HFFc6 (cell line): ENCODE results near the gene FAM174B. TPM values are rescaled to one million over a fixed set of nuclear protein-coding genes. Genes with fewer than 3 reads are reported as not detected.
A peak's percentile ranks its signal among the peaks of the same experiment; 100 is the strongest.

Source experiments
- DNase-seq: peaks from one replicate; pipeline ENCODE4 v3.0.0-alpha.2; 2018
- H3K27ac Mint-ChIP-seq: 2 replicates; pipeline ENCODE4 v1.8.0; 2020; ENCODE audit warnings: mild to moderate bottlenecking, mixed read lengths
- H3K27me3 Mint-ChIP-seq: 2 replicates; pipeline ENCODE4 v1.8.0; 2021; ENCODE audit warnings: mild to moderate bottlenecking, moderate library complexity, mixed read lengths; ENCODE audit not compliant: insufficient read depth
- H3K36me3 Mint-ChIP-seq: 2 replicates; pipeline ENCODE4 v1.8.0; 2021; ENCODE audit warnings: low read depth, mixed read lengths
- H3K4me1 Mint-ChIP-seq: 2 replicates; pipeline ENCODE4 v1.8.0; 2020; ENCODE audit warnings: low read depth, mixed read lengths
- H3K4me3 Mint-ChIP-seq: 2 replicates; pipeline ENCODE4 v1.8.0; 2020; ENCODE audit warnings: mild to moderate bottlenecking, moderate library complexity, mixed read lengths
- H3K9me3 Mint-ChIP-seq: 2 replicates; pipeline ENCODE4 v1.8.0; 2020; ENCODE audit warnings: mild to moderate bottlenecking, mixed read lengths
- CTCF ChIP-seq: fragments of 200-600 bp; sonication (generic); IDR thresholded peaks from 2 replicates; pipeline ENCODE4 v1.5.0; 2021; ENCODE audit warnings: antibody characterized with exemption, mild to moderate bottlenecking
- total RNA-seq, 6 experiments: library from RNA; stranded (reverse); fragmentation: NEBNext Ultra II Directional; extraction: Animal tissue kit (Norgen Biotek cat#: 25700); gene quantifications; 2 replicates in 1 of 6; 3 replicates in 5 of 6; pipeline ENCODE4 v1.2.3, GENCODE V29; 2021

The FAM174B gene
- total RNA-seq, 6 experiments from 2014 or later: 1.2 to 7.0 (median 2.3) TPM

GRCh38 chr15:92603278-92603677 lies 52.3 kb downstream of the FAM174B start:
- no peak overlapping the region for H3K27ac Mint-ChIP-seq
- TF ChIP-seq CTCF: no peak
- H3K4me1 Mint-ChIP-seq: peaks cover 10% of the 10 kb centered on the region; the same call in 1 of the 2 replicates
- peaks cover 4% of the 10 kb centered on the region; the same call in 1 of the 2 replicates for H3K27me3 Mint-ChIP-seq
- H3K9me3 Mint-ChIP-seq: peaks cover 22% of the 10 kb centered on the region
- no peak for DNase-seq
- peaks cover 9% of the 10 kb centered on the region; the same call in 1 of the 2 replicates for H3K36me3 Mint-ChIP-seq
- H3K4me3 Mint-ChIP-seq: no peak overlapping the region

- Mint-ChIP-seq H3K27ac (no peak overlapping the region), H3K4me1 (peaks cover 10% of the 10 kb centered on the region; the same call in 1 of the 2 replicates), H3K9me3 (peaks cover 22% of the 10 kb centered on the region), H3K36me3 (peaks cover 9% of the 10 kb centered on the region; the same call in 1 of the 2 replicates), H3K4me3 (no peak overlapping the region), H3K27me3 (no peaks in the 10 kb centered on the region)
- no peak for TF ChIP-seq CTCF
- no peak for DNase-seq
Observed at GRCh38 chr15:92602267-92602593, 53.3 kb downstream of the FAM174B start.

- Mint-ChIP-seq H3K9me3 (peaks cover 25% of the 10 kb centered on the region), H3K36me3 (peaks cover 9% of the 10 kb centered on the region; the same call in 1 of the 2 replicates), H3K4me3 (no peak overlapping the region), H3K4me1 (peaks cover 10% of the 10 kb centered on the region; the same call in 1 of the 2 replicates), H3K27ac (no peak overlapping the region), H3K27me3 (no peaks in the 10 kb centered on the region)
- DNase-seq: no peak
- TF ChIP-seq CTCF: no peak
Observed at GRCh38 chr15:92601592-92602266, 53.8 kb downstream of the FAM174B start.

GRCh38 chr15:92600856-92601255 lies 54.7 kb downstream of the FAM174B start:
- peaks cover 19% of the 10 kb centered on the region for H3K9me3 Mint-ChIP-seq
- TF ChIP-seq CTCF: no peak
- no peak overlapping the region for H3K4me3 Mint-ChIP-seq
- H3K27me3 Mint-ChIP-seq: peaks cover under 1% of the 10 kb centered on the region; the same call in 1 of the 2 replicates
- no peak overlapping the region for H3K27ac Mint-ChIP-seq
- H3K36me3 Mint-ChIP-seq: peaks cover 1% of the 10 kb centered on the region; the same call in 1 of the 2 replicates
- H3K4me1 Mint-ChIP-seq: peaks cover 10% of the 10 kb centered on the region; the same call in 1 of the 2 replicates
- no peak for DNase-seq

- Mint-ChIP-seq H3K27me3 (peaks cover 5% of the 10 kb centered on the region), H3K27ac (no peak overlapping the region; the same call in 1 of the 2 replicates), H3K4me3 (no peak overlapping the region), H3K9me3 (peaks cover 17% of the 10 kb centered on the region), H3K36me3 (no peaks in the 10 kb centered on the region), H3K4me1 (peaks cover 10% of the 10 kb centered on the region; the same call in 1 of the 2 replicates)
- DNase-seq: peak; percentile 54
- no peak for TF ChIP-seq CTCF
Observed at GRCh38 chr15:92599394-92599970, 56.1 kb downstream of the FAM174B start.
